GM18907 (cell line): Measurements from ENCODE around the gene NOSTRIN.

Experiments used
- ATAC-seq: cut with Tn5 transposase; IDR thresholded peaks from one replicate; pipeline ENCODE4 v1.9.1; 2021; ENCODE audit warnings: mild to moderate bottlenecking, moderate library complexity; ENCODE audit not compliant: unreplicated experiment

Gene NOSTRIN

GRCh38 chr2:168814939-168815907, 12.8 kb downstream of the NOSTRIN start:
- no peak for ATAC-seq

GRCh38 chr2:168816369-168816768, 13.9 kb downstream of the NOSTRIN start:
- ATAC-seq: no peak

DNA sequence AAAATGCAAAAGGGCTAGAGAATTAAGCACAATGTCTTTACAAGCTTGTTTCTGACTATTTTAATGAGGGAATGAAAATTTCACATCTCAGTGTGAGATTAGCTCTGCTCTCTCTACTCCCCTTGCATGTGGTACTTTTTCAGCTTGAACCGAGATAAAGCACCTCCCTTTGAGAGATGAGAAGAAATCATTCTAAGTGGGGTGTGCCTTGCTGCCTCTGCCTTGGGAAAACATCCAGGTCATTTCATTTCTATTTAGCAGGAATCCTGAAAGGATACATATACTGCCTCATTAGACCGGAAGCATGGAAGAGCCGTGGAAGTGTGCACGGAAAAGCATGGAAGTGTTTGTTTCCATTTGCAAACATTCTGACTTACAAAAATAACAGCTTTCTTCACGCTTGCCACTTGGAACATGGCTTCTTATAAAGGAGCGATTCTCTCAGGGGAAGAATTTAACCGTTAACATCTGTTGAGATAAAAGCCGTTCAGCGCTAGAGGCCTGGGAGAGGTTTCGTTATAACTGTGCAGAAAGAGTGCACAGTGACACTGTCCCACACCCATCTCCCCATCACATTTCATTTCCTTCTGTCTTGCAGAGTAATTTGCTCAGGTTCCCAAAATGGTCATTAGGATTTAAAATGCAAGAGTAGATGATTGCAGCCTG, 16.7 kb downstream of the NOSTRIN start:
- no peak for ATAC-seq

DNA sequence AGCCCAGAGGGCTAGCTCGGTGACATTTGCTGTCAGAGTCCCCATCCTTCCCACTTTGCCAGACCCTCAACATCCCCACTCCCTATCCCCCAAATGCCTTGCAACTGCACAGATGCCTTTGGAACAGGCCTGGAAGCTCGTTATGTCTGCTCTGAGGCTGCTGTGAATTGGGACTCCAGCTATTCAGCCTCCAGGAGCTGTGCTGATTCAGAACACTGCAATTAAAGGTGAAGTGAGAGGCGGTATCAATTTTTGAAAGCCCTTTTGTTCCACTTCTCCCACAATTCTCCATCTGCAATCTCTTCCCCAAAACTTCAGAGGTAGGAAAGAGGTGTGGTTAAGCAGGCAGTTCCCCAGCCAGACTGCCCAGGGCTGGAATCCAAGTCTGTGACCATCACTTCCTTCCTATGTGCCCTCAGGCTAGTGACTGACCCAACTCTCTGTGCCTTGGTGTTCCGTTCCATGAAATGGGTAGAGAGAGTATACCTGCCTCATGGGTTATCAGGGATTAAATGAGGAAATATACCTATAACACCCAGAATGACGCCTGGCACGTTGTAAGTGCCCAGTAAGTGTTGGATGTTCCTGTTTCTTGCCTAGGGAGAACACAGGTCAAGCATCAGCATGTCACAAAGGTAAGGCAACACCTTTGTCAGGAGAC, 17.5 kb downstream of the NOSTRIN start:
- no peak for ATAC-seq

- no peak for ATAC-seq
Observed at GRCh38 chr2:168821577-168821976, 19.1 kb downstream of the NOSTRIN start.

DNA sequence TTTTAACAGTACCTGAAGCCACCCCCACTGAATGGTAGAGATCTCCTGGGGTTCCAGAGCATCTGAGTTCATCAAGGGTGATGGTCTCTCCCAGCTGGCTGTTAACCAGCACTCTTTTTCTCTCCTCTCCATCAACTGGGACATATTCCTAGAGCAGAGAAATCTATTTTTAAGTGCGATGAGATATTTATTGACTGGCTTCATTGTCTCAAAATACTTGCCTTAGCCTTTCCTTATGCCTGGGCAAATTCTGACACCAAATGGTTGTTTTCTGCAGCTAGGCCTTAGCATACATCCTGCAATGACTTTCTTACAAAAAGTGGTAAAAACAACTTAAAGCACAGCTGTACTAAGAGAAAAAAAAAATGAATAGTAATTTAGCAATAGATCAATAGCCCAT, 19.6 kb downstream of the NOSTRIN start:
- no peak for ATAC-seq

DNA sequence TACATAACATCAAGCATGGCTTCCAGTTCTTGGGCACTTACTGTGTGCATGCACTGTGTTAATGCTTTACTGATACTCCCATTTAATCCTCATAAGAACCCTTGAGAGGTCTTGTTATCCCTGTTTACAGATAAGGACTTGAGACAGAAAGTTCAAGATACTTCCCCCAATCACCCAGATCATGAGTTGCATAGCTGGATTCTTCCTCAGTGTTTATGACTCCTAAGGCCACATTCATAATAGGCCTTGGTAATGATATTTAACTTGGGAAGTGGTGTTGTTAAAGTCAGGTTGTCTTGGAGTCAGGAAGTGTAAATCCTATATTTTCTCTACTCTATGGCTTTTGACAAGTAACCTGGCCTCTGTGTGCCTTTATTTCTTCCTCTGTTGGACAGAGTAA, 22.7 kb downstream of the NOSTRIN start:
- no peak for ATAC-seq

DNA sequence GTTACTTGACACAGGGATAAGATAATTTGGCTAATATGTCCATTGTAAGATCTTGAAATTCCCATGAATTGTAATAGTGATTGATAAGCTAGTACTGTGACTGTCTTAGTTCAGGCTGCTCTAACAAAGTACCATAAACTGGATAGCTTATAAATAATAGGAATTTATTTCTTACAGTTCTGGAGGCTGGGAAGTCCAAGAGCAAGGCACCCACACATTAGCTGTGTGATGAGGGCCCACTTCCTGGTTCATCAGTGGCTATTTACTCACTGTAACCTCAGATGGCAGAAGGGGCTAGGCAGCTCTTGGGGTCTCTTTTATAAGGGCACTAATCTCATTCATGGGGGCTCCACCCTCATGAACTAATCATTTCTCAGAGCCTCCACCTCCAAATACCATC, 28.5 kb downstream of the NOSTRIN start:
- no peak for ATAC-seq

GRCh38 chr2:168831662-168832061, 29.2 kb downstream of the NOSTRIN start:
- ATAC-seq: no peak

DNA sequence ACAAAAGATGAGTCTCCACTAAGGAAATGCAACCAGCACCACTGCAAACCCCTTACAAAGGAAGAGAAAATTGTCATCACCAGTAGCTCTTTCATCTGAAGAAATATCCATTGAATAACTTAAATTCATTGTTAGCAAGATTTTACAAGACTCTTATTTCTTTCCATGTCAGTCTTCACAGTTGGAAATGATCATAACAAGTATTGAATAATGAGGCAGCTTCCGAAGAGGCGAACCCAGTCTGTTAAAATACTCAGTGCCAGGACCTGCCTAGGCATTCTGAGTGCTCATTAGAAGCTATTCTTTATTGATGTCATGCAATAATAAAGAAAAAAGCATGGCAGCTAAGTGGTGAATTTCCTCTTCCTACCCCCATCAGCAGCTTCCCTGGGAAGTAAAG, 33.5 kb downstream of the NOSTRIN start:
- ATAC-seq: no peak

- ATAC-seq: no peak
Observed at GRCh38 chr2:168841445-168841844, 39.0 kb downstream of the NOSTRIN start.

- ATAC-seq: no peak
Observed at GRCh38 chr2:168843253-168843652, 40.8 kb downstream of the NOSTRIN start.

GRCh38 chr2:168848225-168848624, 45.8 kb downstream of the NOSTRIN start:
- no peak for ATAC-seq

DNA sequence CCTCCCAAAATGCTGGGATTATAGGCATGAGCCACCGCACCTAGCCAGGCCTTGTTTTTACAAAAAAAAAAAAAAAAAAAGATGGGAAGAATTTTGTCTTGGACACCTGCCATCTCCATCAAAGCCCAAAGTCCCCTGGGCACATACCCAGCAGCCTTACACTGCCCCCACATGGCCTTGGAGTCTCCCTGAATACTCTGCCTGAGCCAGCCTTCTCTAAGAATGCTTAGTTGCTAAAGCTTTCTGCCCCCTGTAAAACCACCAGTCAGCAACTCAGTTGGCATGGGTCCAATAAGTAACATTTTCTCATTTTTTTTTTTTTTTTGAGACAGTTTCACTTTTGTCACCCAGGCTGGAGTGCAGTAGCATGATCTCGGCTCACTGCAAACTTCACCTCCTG, 47.2 kb downstream of the NOSTRIN start:
- ATAC-seq: peak; percentile 51

GRCh38 chr2:168850846-168851245, 48.4 kb downstream of the NOSTRIN start:
- no peak for ATAC-seq

DNA sequence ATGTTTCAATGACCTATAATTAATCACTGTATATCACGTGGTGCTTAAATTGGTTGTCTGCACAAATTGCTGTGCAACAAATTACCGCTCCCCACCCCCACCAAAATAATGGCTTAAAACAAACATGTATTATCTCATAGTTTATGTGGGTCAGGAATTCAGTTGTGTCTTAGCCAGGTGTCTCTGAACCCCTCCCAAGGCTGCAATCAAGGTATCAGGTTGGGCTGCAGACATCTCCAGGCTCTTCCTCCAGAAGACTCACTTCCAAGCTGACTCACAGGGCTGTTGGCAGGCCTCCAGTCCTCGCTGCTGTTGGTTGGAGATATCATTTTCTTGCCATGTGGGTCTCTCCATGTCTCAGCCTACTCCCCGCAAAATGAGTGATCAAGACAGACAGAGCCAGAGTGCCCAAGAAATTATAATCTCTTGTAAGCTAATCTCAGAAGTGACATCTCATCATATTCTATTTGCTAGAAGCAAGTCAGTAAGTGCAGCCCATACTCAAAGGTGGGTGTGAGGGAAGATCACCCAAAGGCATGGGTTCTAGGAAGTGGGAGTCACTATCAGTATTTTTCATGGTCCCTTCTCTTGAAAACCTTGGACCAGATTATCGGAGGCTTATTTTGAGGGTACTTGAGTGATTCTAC, 49.4 kb downstream of the NOSTRIN start:
- no peak for ATAC-seq

GRCh38 chr2:168852481-168852880, 50.0 kb downstream of the NOSTRIN start:
- ATAC-seq: no peak

DNA sequence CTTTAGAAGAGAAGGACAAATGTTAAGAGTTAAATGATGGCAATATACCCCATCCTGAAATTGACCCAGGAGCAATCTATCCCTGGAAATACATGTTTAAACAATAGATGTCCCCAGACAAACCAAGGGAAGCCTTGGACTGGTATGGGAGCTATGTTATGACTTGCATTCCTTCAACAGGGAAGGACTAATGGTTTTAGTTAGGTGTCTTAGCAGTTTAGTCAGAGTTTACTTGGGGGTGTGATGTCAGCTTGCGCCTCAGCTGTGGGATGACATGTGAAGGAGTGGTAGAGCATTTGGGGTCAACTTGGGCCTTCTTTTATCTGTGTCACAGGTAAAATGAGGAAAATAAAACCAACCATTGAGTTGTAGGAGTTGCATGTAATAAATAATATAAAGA, 51.0 kb downstream of the NOSTRIN start:
- no peak for ATAC-seq

DNA sequence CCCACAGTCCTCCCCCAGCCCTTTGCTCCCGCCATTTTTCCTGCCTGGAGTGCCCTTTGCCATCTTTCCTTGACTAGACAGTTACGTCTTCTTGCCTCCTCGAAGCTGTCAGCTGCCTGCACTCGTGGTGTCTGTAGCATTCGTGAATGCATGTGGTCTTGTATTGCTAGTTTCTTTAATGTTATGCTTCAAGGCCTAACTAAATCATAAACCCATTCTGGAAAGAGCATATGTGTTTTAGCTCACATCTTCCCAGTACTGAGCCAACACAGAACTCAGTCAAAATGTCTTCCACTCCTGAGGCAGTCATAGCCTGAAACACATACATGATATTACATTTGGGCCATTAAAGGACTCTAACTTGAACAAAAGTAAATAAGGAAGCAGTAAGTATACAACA, 52.2 kb downstream of the NOSTRIN start:
- no peak for ATAC-seq

DNA sequence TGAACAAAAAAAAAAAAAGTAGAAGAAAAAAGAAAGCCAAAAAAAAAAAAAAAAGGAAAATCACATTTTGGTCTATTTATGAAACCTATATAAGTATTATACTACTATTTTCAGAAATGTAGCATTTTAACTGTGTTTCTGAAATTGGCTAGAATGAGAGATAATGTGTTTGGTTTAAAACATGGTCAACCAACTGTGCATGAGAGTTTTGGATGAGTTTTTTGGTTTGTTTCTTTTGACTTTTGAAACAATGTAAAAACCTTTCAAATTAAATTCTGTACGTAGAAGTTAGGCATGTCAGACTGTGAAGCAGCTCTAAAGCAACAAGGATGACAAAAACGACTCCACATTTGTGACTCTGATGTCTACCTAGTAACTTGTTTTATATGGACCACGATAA, 53.2 kb downstream of the NOSTRIN start:
- ATAC-seq: no peak

DNA sequence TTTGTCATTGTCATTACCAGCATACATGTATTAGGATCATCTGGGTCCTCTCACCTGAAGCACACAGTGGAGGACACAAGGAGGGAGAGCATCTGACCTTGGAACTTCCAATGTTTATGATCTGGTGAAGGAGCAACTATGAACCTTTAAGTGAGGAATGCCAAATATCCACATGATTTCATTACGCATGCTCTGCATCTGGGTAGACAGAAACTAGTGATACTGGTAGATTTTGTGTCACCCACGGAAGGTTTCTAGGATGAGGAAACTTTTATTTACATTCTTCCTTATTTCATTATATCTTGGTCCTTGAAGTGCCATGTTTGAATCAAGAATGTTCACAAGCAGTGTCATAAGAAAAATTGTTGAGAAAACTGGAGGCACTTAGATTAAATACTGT, 55.7 kb downstream of the NOSTRIN start:
- ATAC-seq: no peak
